GM18498 (cell line): ENCODE data around the gene ZNF595.
"Not testable (repeated sequence)": the region's sequence is repeated elsewhere in the genome, so short reads cannot be mapped to it uniquely, and the experiment has no call there.

Experiments used
- ATAC-seq: cut with Tn5 transposase; IDR thresholded peaks from one replicate; pipeline ENCODE4 v1.9.1; 2021; ENCODE audit warnings: mild to moderate bottlenecking, moderate library complexity; ENCODE audit not compliant: unreplicated experiment

Gene ZNF595

DNA sequence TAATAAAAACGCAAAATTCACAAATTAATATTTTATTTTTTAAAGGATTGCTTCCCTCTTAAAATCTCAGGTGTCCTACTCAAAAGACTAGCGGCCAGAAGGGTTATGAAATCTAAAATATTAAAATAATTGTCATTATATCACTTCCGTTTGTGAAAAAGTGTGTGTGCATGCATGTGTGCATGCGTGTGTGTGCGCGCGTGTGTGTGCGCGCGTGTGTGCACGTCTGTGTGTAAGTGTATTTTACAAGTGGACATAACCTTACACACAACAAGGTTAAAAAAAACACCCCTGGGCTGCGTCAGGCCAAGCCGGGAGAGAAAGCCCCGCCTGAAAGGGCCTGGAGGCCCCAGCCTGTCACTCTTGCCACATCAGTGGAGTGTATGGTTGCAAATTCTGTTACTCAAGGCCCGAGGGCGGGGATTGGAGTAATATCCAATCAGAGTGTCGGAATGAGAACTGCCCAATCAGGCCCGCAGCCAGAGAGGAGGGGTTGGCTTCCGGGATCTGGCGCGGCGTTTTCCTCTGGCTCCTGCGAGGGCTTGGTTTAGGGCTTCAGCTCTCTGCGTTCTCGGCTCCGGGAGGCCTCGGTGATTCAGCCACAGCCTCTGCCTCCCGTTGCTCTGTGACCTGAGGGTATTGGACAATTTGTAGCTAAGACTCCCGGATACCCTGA, at the start of gene ZNF595:
Gene ZNF595, plus strand, starts transcription at position 518 of the 676 bp plus-strand sequence. CDS start 168 bp downstream, outside the sequence.
- ATAC-seq = not testable (repeated sequence)

DNA sequence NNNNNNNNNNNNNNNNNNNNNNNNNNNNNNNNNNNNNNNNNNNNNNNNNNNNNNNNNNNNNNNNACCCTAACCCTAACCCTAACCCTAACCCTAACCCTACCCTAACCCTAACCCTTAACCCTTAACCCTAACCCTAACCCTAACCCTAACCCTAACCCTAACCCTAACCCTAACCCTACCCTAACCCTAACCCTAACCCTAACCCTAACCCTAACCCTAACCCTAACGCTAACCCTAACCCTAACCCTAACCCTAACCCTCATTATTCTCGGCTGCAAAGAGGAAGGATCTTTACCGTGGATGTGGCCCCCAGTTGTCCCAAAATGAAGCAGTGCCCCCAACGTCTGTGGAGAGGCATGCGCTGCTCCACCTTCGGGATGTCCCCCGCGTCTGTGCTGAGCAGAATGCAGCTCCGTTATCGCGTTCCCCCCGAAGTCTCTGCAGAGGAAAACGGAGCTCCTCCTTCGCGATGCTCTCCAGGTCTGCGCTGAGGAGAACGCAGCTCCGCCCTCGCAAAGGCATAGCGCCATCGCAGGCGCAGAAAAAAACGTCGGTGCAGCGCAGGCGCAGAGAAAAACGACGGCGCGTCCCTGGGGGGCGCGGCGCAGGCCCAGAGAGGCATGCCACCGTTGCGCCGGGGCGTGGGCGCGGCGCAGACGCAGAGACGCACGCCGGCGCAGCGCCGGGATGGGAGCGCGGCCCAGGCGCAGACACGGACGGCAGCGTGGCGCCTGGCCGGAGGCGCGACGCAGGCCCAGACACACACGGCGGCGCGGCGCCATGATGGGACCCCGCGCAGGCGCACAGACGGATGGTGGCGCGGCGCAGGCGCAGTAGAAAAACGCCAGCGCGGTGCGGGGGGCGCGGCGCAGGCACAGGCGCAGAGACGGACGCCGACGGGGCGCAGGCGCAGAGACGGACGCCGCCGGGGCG, 42.9 kb upstream of the ZNF595 start:
- not testable (repeated sequence) for ATAC-seq

GRCh38 chr4:11095-11815, 41.9 kb upstream of the ZNF595 start:
- not testable (repeated sequence) for ATAC-seq

DNA sequence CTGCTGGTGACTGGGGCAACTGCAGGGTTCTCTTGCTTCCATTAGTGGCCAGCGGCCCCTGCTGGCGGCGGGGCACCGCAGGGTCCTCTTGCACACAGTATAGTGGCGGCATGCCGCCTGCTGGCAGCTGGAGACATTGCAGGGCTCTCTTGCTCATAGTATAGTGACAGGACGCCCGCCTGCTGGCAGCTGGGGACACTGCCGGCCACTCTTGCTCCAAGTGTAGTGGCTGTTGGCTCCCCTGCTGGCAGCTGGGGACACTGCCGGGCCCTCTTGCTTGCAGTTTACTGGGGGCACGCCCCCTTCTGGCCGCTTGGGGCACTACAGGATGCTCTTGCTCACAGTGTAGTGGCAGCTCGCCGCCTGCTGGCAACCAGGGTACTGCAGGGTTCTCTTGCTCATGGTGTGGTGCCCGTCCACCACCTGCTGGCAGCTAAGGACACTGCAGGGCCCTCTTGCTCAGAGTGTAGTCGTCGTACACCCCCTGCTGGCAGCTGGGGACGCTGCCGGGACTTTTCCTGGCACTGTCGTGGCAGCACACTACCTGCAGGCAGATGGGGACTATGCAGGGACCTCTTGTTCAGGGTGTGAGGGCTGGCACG, 41.2 kb upstream of the ZNF595 start:
- ATAC-seq = peak; percentile 56

- not testable (repeated sequence) for ATAC-seq
Observed at GRCh38 chr4:18128-18527, 35.0 kb upstream of the ZNF595 start.

DNA sequence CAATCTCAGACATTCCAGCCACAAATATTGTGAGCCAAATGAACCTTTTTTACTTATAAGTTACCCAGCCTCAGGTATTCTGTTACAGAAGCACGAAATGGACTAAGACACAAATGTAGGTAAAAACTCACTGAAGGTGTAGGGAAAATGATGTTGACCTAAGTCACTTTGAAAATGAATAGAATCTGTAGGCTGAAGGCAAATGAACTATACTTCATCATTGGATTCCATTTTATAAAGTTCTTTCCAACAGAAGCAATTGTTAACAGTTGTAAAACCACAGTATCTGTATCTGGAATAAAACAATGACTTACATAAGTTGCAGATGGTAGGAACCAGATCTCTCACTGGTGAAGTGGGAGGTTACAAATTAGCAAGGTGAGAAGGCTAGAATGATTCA, 34.5 kb upstream of the ZNF595 start:
- ATAC-seq = not testable (repeated sequence)

DNA sequence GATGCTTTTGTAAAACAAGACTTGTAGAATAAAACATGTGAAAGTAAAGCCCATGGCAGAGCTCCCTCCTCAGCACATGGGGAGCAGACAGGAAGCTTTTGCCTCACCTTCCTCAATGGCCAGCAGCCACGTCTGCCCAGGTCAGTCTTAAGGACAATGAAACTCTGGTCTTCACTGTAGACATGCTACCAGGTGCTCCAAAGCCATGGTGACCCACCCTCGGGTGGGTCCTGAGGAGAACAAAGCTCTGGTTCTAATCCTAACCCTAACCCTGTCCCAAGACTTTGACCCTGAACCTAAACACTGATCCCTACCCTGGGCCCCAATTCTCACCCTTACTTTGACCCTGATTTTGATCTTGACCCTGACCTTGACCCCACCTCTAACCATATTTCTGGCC, 30.2 kb upstream of the ZNF595 start:
- not testable (repeated sequence) for ATAC-seq

DNA sequence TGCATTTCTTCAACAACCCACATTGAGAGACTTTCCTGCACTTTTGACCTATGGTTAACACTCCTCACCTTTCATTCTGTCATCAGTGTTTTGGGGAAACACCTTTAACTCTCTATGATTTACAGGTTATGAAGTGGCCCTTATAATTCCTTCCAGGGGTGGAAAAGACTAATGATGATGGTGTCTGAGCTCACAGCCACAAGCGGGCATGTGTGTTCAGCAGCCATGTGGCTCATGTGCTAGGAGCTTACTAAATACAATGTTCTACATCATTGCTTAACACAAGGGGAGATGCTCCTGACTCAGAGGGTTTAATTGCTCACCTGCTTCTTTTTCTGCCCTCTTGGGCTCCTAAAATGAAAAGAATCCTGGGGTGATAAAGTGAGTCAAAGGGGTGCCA, 28.8 kb upstream of the ZNF595 start:
- ATAC-seq = not testable (repeated sequence)

DNA sequence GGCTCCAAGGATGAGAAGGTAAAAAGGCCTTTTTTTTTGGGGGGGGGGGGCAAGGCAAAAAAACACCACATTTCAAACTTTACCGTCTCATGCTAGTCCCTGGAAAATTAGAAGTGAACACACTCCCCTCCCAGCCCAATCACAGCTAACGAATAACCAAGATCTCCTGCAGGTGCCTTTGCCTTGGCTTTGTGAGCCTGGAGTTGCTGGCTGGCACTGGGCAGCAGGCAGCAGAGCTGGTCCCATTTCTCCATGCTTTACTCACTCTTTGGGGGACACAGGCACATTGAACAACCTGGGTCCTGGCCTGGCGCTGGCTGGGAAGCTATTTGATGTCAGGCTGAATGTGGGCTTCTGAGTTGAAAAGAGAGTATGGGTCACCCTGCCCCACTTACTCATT, 25.6 kb upstream of the ZNF595 start:
- not testable (repeated sequence) for ATAC-seq

DNA sequence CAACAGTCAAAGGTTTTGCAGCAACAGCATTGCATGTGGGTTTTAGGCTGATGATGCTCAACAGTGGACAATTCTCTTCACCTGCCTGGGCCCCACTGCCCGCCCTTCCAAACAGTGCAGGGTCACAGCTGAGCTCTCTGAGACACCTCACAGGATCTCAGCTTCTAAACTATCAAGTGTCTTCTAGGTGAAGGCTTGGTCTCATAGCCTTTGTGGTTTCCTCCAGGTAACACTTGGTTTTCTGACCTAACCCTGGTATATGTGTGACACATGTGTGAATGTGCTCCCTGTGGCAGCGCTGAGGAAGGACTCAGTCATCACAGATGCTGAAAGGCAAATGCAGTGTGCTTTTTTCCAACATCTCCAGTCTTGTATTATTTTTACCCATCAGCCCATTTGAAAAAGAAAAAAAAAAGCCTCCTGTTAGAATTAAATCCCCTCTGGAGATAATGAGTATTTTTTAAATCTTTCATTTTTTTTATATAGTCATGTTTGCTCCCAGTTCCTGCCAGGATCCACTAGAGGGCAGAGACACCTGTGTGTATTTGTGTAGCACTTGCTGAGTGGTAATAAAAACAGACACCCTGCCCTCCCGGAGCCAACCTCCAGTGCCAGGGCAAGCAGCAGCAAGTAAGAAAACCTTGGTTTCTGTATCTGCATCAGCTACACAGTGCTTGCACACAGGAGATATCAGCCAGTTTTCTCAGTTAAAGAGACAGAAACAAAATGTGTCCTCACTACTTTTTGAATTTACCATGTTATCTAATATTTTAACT, 24.2 kb upstream of the ZNF595 start:
- ATAC-seq = not testable (repeated sequence)

DNA sequence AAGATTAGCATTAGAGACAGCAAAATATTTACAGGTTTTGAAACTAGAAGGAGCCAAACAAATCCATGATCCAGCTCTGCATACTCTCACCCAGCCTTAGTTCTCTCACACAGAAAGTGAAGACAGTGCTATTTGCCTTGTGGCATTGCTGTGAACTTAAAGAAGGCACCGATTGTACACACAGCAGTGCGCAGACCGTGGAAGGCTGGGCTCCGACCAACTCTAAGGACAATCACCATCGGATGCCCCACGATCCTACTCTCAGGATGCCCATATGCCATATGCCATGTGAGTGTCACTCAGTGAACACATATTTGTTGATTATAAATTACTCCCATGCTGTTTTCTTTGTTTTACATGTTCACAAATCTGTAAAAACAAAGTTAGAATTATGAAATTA, 19.8 kb upstream of the ZNF595 start:
- ATAC-seq = not testable (repeated sequence)

GRCh38 chr4:36559-37415, 16.3 kb upstream of the ZNF595 start:
- not testable (repeated sequence) for ATAC-seq

DNA sequence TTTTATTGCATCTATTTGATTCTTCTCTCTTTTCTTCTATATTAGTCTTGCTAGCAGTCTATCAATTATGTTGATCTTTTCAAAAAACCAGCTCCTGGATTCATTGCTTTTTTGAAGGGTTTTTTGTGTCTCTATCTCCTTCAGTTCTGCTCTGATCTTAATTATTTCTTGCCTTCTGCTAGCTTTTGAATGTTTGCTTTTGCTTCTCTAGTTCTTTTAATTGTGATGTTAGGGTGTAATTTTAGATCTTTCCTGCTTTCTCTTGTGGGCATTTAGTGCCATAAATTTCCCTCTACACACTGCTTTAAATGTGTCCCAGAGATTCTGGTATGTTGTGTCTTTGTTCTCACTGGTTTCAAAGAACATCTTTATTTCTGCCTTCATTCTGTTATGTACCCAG, 14.9 kb upstream of the ZNF595 start:
- not testable (repeated sequence) for ATAC-seq

DNA sequence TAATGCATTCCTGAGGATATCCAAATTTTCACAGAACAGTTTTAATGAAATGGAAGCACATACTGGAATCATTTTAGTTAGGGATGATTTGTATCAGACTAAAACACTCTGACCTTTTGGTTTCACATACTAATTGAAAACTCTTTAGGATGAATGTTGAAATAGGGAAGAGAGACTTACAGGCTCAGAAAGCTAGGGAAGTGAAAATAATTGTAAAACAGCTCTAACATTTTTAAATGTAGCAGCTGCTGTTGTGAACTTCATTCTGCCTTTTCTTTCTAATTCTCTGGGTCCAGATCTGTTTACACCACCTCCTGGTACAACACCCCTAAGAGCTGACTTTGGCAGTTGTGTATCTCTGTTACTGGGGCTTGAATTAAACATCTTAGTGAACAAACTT, 9.7 kb upstream of the ZNF595 start:
- ATAC-seq = not testable (repeated sequence)

DNA sequence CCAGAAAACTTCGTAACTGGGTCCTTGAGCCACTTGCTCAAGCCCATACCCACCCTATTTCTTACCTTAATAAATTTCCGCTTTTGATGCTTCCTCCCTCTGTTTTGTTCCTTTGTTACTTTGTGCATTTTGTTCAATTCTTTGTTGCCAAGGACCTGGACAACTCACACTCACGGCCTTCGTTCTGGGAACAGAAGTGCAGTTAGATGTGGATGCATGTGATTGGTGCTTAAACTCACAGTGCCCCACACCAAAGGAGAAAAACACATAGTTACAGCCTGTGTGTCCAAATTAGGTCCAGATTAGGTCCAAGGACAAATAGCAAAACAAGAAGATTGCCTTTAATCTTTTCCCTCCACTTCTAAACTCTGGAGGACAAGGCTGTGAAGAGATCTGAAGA, 1.9 kb upstream of the ZNF595 start:
- ATAC-seq = not testable (repeated sequence)

DNA sequence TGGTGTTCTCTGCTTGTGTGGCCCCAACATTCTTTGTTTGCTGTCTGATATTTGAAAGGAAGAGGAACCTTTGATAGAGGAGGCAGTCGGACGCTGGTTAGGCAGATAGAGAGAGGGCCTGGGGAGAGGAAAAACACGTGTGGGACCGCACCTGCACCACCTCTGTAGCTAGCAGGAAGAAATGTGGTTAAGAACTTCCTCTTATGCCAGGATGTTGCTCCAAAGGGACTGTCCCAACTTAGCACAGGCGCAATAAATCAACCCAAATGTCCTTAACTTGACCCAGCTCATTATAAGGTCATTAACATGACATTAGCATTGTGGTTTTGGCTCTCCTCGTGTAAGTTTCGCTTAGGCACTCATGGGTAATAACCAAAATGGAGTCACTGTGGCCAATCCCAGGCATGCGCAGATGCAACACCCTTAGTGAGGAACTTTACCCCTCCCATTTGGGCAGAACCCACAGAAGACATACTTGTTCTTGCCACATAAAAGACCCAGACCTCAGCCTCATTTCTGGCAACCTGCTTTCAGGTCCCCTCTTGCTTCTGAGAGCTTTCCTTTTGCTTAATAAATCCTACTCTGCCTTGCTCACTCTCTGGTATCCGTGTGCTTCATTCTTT, 1.4 kb upstream of the ZNF595 start:
- ATAC-seq = not testable (repeated sequence)

- ATAC-seq = not testable (repeated sequence)
Observed at GRCh38 chr4:53521-53920, 400 bp downstream of the ZNF595 start.

DNA sequence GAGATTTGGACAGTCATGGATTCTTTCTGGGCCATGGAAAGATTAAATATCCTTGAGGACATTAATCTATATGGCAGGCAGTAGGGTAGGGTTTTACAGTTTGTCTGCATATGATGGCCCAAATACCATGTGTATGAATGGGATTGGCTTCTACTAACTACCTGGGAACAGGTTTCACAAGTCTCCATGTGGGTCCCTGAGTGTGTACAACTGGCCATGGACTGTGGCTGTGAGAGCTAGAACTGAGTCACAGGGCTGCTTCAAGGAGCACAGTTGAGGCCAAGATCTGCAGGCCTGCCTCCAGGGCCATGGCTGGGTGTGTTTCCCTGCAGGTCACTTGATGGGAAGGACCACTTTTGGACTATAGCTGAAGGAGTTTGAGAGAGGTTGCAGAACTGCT, 11.6 kb downstream of the ZNF595 start:
- not testable (repeated sequence) for ATAC-seq

DNA sequence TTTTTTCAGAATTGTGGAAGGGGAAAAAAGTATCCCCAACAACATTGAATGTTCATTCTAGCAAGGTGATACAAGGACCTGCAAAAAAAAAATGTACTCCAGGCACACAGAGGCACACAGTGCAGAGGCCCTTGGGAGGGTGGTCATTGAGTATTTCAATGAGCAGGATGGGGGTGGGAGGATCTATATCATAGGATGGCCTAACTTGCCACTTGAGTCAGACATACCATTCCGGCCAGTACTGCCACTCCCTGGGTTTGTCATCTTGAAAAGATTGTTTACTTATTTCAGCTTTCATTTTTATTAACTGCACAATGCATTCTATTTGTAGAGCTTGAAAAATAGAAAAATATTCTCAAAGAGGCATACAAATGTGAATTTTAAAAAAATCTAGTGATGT, 18.7 kb downstream of the ZNF595 start:
- no peak for ATAC-seq
